D721Med (cell line): ENCODE results near the gene GALNT2.

Experiments
- DNase-seq: peaks from one replicate; pipeline ENCODE4 v3.0.0; 2011; ENCODE audit warnings: low spot score; ENCODE audit not compliant: insufficient read length
- FAIRE-seq: peaks from 2 replicates; lab custom pipeline; 2011; peaks lifted over from hg19 to GRCh38; lab: Jason Lieb, UNC
- TF ChIP-seq, protein P1 (sequence below): IDR thresholded peaks from 2 replicates; pipeline ENCODE4 v1.5.1; 2012; ENCODE audit warnings: mild to moderate bottlenecking, control low read depth; ENCODE audit not compliant: insufficient read depth; ENCODE audit errors: missing control alignments

GALNT2 gene

DNA sequence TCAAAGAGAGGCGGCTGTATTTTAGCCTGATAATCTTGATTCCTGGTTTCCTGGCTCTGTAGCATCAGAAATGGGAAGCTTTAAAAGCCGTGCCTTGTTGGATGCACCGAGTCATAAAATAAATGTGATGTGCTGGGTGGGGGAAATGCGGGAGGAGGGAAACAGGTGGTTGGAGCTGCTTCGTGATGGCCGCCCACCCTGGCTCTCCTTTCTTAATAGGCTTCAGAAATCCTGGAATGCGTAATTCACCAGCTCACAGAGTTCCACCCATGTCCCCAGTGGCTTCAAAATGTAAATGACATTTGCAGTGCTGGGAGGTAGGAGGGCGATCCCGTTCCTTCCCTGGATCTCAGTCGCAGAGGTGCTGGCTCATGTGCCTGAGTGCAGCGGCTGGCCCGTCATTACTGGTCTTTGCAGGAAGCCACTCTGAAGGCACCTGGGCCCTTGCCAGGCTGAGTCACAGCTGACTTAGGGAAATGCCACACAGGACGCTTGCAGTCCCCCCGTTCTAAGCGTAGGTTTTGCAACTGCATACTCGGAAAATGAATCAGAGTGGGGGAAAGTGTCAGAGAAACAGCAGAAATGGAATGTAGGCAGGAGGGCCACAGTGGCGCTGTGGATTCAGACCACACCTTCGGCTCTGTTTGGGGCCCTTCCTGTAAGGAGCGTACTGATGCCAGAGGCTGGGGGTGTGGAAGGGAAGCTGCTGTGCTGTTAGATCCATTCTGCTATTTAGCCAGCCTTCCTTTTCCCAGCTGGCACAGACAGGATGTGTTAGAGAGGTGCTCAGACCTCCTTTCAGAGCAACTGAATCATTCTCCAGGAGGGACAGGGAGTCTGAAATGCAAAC lies 37.6 kb downstream of the GALNT2 start:
- FAIRE-seq, result no peak
- DNase-seq, result no peak
- TF ChIP-seq, protein P1, sequence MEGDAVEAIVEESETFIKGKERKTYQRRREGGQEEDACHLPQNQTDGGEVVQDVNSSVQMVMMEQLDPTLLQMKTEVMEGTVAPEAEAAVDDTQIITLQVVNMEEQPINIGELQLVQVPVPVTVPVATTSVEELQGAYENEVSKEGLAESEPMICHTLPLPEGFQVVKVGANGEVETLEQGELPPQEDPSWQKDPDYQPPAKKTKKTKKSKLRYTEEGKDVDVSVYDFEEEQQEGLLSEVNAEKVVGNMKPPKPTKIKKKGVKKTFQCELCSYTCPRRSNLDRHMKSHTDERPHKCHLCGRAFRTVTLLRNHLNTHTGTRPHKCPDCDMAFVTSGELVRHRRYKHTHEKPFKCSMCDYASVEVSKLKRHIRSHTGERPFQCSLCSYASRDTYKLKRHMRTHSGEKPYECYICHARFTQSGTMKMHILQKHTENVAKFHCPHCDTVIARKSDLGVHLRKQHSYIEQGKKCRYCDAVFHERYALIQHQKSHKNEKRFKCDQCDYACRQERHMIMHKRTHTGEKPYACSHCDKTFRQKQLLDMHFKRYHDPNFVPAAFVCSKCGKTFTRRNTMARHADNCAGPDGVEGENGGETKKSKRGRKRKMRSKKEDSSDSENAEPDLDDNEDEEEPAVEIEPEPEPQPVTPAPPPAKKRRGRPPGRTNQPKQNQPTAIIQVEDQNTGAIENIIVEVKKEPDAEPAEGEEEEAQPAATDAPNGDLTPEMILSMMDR, result no peak

DNA sequence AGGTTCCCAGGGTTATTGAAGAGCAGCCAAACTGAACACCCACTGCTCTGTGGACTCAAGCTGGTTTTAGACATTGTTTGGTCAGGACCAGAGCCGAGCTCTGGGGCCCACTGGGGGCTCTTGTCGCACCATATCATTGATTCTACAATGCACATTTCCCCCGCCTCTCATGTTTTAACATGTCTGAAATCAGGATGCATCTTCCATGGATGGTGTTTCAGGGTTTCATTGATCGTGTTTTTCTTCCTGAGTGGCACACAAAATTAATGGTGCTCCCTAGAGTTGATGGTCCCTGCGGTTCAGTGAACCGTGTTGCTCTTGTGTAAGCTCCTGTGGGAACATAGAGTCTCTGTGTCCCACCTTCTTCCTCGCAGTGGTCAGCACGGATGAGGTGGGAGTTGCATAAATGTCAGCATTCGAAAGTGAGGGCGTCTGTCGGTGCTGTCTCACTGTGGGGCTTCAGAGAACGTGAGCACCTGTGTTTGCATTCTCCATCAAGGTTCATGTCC lies 38.3 kb downstream of the GALNT2 start:
- TF ChIP-seq, protein P1, result no peak
- FAIRE-seq (no peak), DNase-seq (no peak)

DNA sequence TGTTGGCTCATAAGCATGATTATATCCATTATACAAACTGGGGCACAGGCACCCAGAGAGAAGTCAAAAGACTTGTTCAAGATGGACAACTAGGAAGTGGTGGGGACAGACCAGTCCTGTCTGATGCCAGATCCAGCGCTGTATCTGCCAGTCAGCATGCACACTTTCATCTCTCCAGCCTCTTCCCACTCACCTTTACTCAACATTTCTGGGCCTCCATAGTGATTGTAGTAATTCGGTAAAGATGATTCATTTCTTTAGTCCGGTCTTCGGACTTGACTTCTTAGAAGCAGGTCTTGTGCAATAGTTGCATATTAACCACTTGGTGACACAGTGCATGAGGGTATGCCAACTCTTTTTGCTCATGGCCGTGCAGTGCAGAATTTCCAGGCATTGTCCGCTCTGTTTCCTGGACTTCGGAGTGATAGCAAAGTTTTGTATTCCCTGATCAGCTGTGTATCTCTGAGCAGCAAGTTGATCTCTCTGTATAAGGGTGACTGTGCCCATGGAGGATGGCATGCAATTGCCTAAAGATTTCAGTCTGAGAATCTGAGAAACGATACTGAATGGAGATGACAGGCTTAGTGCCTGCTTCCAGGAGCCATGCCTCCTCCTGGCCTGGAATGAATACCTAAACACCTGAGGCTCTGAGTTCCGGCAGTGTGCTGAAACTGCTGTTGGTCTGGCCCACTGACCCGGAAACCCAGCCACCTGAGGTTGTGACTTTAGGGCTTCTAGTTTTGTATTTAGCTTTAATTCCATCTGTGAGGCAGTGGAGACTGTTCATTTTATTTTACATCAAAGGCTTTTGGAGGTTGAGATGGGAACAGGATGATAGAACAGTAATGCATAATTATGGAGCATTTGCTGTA lies 39.0 kb downstream of the GALNT2 start:
- TF ChIP-seq, protein P1, result no peak
- no peak for DNase-seq
- FAIRE-seq, result no peak

DNA sequence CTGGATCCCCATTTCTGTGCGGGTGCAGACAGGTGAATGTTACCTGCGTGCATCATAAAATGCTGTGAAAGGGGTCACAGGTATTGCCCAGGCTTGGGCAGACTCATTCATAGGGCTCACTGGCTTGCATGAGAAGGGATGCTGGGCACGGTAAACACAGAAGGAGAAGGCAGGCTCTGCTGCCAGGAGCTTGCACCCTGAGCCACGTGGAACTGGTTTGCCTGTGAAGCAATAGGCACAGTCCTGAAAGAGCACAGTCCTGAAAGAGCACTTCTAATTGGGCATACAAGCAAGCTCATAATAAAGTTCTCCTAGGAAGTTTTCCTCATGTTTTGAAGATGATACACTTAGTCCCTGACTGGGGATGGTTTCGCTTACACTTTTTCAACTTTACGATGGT lies 40.9 kb downstream of the GALNT2 start:
- TF ChIP-seq, protein P1, result no peak
- DNase-seq (no peak), FAIRE-seq (no peak)

DNA sequence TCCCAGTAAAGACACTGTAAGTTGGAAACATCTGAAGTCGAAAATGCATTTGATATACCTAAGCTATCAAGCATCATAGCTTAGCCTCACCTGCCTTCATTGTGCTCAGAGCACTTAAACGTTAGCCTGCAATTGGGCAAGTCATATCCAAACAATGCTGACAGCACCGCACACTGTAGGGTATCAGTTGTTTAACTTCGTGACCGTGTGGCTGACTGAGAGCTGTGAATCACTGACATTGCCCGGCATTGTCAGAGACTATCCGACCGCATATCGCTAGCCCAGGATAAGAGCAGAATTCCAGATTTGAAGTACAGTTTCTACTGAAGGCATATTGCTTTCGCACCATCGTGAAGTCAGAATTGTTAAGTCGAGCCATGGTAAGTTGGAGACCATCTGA lies 41.5 kb downstream of the GALNT2 start:
- TF ChIP-seq, protein P1, result no peak
- FAIRE-seq, result no peak
- no peak for DNase-seq

DNA sequence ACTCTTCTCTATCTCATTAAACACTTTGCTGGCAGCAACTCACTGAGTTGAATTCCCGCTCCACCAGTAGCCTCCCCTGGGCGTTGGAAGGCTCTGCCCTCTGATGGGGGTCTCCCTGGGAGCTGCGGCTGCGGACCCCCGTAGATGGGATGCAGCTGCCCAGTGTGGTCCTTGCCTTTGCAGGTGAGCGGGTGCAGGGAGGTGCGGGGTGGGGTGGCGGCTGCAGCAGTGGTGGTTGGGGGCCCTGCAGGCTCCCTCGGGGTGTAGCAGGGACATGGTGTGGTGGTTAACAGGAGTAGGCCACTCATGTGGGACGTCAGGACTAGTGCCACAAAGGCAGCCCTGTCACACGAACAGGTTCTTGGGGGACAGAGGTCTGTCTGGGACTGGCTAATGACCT lies 42.0 kb downstream of the GALNT2 start:
- TF ChIP-seq, protein P1, result no peak
- DNase-seq (no peak), FAIRE-seq (no peak)
